Measurements from ENCODE around the gene STK11IP.

STK11IP gene

GRCh38 chr2:219565130-219566080, 32.3 kb upstream of the STK11IP start:
- Histone ChIP-seq H3K4me3 (ENCODE audit: low read depth in 1 of 2, low read length in 2 of 2) (no peak overlapping the region), H3K36me3 (ENCODE audit: control insufficient read depth in 1 of 2, insufficient read depth in 2 of 2, low read length in 2 of 2) (peaks cover 0 to 40% of the 10 kb centered on the region in 2 donors), H3K27ac (ENCODE audit: low read length) (no peak overlapping the region), H3K9me3 (ENCODE audit: control insufficient read depth in 1 of 2, low read length in 2 of 2) (no peaks in the 10 kb centered on the region), H3K4me1 (ENCODE audit: control insufficient read depth in 1 of 2, insufficient read depth in 2 of 2, low read length in 2 of 2) (peaks cover 0 to 8% of the 10 kb centered on the region in 2 donors), H3K27me3 (ENCODE audit: low read depth, low read length) (no peaks in the 10 kb centered on the region)

GRCh38 chr2:219566640-219567039, 31.0 kb upstream of the STK11IP start:
- peaks cover 0 to 12% of the 10 kb centered on the region in 2 donors for H3K4me1 ChIP-seq (ENCODE audit: control insufficient read depth in 1 of 2, insufficient read depth in 2 of 2, low read length in 2 of 2)
- H3K36me3 ChIP-seq (ENCODE audit: control insufficient read depth in 1 of 2, insufficient read depth in 2 of 2, low read length in 2 of 2) = peaks cover 0 to 40% of the 10 kb centered on the region in 2 donors
- H3K9me3 ChIP-seq (ENCODE audit: control insufficient read depth in 1 of 2, low read length in 2 of 2) = no peaks in the 10 kb centered on the region
- no peak overlapping the region for H3K4me3 ChIP-seq (ENCODE audit: low read depth in 1 of 2, low read length in 2 of 2)
- H3K27ac ChIP-seq (ENCODE audit: low read length) = no peak overlapping the region
- H3K27me3 ChIP-seq (ENCODE audit: low read depth, low read length) = no peaks in the 10 kb centered on the region

- Histone ChIP-seq H3K4me3 (ENCODE audit: low read depth in 1 of 2, low read length in 2 of 2) (no peak overlapping the region), H3K36me3 (ENCODE audit: control insufficient read depth in 1 of 2, insufficient read depth in 2 of 2, low read length in 2 of 2) (peaks cover 0 to 40% of the 10 kb centered on the region in 2 donors), H3K27me3 (ENCODE audit: low read depth, low read length) (no peaks in the 10 kb centered on the region), H3K4me1 (ENCODE audit: control insufficient read depth in 1 of 2, insufficient read depth in 2 of 2, low read length in 2 of 2) (peaks cover 0 to 16% of the 10 kb centered on the region in 2 donors), H3K9me3 (ENCODE audit: control insufficient read depth in 1 of 2, low read length in 2 of 2) (no peaks in the 10 kb centered on the region), H3K27ac (ENCODE audit: low read length) (no peak overlapping the region)
Measured at GRCh38 chr2:219567131-219567530, 30.5 kb upstream of the STK11IP start.

- Histone ChIP-seq H3K4me3 (ENCODE audit: low read depth in 1 of 2, low read length in 2 of 2) (no peak overlapping the region), H3K36me3 (ENCODE audit: control insufficient read depth in 1 of 2, insufficient read depth in 2 of 2, low read length in 2 of 2) (peaks cover 0 to 37% of the 10 kb centered on the region in 2 donors), H3K4me1 (ENCODE audit: control insufficient read depth in 1 of 2, insufficient read depth in 2 of 2, low read length in 2 of 2) (peaks cover 0 to 16% of the 10 kb centered on the region in 2 donors), H3K27ac (ENCODE audit: low read length) (no peak overlapping the region), H3K27me3 (ENCODE audit: low read depth, low read length) (no peaks in the 10 kb centered on the region), H3K9me3 (ENCODE audit: control insufficient read depth in 1 of 2, low read length in 2 of 2) (no peaks in the 10 kb centered on the region)
Measured at GRCh38 chr2:219567791-219568361, 29.8 kb upstream of the STK11IP start.

- no peak overlapping the region for H3K27ac ChIP-seq (ENCODE audit: low read length)
- peaks cover 0 to 27% of the 10 kb centered on the region in 2 donors for H3K36me3 ChIP-seq (ENCODE audit: control insufficient read depth in 1 of 2, insufficient read depth in 2 of 2, low read length in 2 of 2)
Measured at GRCh38 chr2:219569041-219569440, 28.6 kb upstream of the STK11IP start.

GRCh38 chr2:219569635-219570034, 28.0 kb upstream of the STK11IP start:
- H3K4me1 ChIP-seq (ENCODE audit: control insufficient read depth in 1 of 2, insufficient read depth in 2 of 2, low read length in 2 of 2) = peaks cover 0 to 16% of the 10 kb centered on the region in 2 donors
- no peaks in the 10 kb centered on the region for H3K9me3 ChIP-seq (ENCODE audit: control insufficient read depth in 1 of 2, low read length in 2 of 2)
- H3K36me3 ChIP-seq (ENCODE audit: control insufficient read depth in 1 of 2, insufficient read depth in 2 of 2, low read length in 2 of 2) = peaks cover 0 to 27% of the 10 kb centered on the region in 2 donors
- no peak overlapping the region for H3K27ac ChIP-seq (ENCODE audit: low read length)
- no peaks in the 10 kb centered on the region for H3K27me3 ChIP-seq (ENCODE audit: low read depth, low read length)
- H3K4me3 ChIP-seq (ENCODE audit: low read depth in 1 of 2, low read length in 2 of 2) = peak overlapping the region in 1 of 2 donors; percentile 74

More at GRCh38 chr2:219569041-219569440, 28.6 kb upstream of the STK11IP start:
- no peaks in the 10 kb centered on the region for H3K27me3 ChIP-seq (ENCODE audit: low read depth, low read length)
- no peak overlapping the region for H3K4me3 ChIP-seq (ENCODE audit: low read depth in 1 of 2, low read length in 2 of 2)
- no peaks in the 10 kb centered on the region for H3K9me3 ChIP-seq (ENCODE audit: control insufficient read depth in 1 of 2, low read length in 2 of 2)
- peaks cover 0 to 16% of the 10 kb centered on the region in 2 donors for H3K4me1 ChIP-seq (ENCODE audit: control insufficient read depth in 1 of 2, insufficient read depth in 2 of 2, low read length in 2 of 2)

- Histone ChIP-seq H3K9me3 (ENCODE audit: control insufficient read depth in 1 of 2, low read length in 2 of 2) (no peaks in the 10 kb centered on the region), H3K36me3 (ENCODE audit: control insufficient read depth in 1 of 2, insufficient read depth in 2 of 2, low read length in 2 of 2) (peaks cover 0 to 24% of the 10 kb centered on the region in 2 donors), H3K27ac (ENCODE audit: low read length) (no peak overlapping the region), H3K27me3 (ENCODE audit: low read depth, low read length) (no peaks in the 10 kb centered on the region), H3K4me3 (ENCODE audit: low read depth in 1 of 2, low read length in 2 of 2) (peak overlapping the region in 1 of 2 donors; percentile 74), H3K4me1 (ENCODE audit: control insufficient read depth in 1 of 2, insufficient read depth in 2 of 2, low read length in 2 of 2) (peaks cover 0 to 16% of the 10 kb centered on the region in 2 donors)
Measured at GRCh38 chr2:219570194-219570923, 27.3 kb upstream of the STK11IP start.

GRCh38 chr2:219570924-219571310, 26.7 kb upstream of the STK11IP start:
- peaks cover 0 to 24% of the 10 kb centered on the region in 2 donors for H3K36me3 ChIP-seq (ENCODE audit: control insufficient read depth in 1 of 2, insufficient read depth in 2 of 2, low read length in 2 of 2)
- H3K9me3 ChIP-seq (ENCODE audit: control insufficient read depth in 1 of 2, low read length in 2 of 2) = no peaks in the 10 kb centered on the region
- H3K27me3 ChIP-seq (ENCODE audit: low read depth, low read length) = no peaks in the 10 kb centered on the region
- H3K4me1 ChIP-seq (ENCODE audit: control insufficient read depth in 1 of 2, insufficient read depth in 2 of 2, low read length in 2 of 2) = peaks cover 0 to 16% of the 10 kb centered on the region in 2 donors
- no peak overlapping the region for H3K27ac ChIP-seq (ENCODE audit: low read length)
- H3K4me3 ChIP-seq (ENCODE audit: low read depth in 1 of 2, low read length in 2 of 2) = peak overlapping the region in 1 of 2 donors; percentile 74

- Histone ChIP-seq H3K4me3 (ENCODE audit: low read depth in 1 of 2, low read length in 2 of 2) (peak within 1 kb of the TSS in 1 of 2 donors; percentile 74), H3K4me1 (ENCODE audit: control insufficient read depth in 1 of 2, insufficient read depth in 2 of 2, low read length in 2 of 2) (peaks cover 0 to 16% of the 10 kb centered on the region in 2 donors), H3K36me3 (ENCODE audit: control insufficient read depth in 1 of 2, insufficient read depth in 2 of 2, low read length in 2 of 2) (peaks cover 0 to 17% of the 10 kb centered on the region in 2 donors), H3K27ac (ENCODE audit: low read length) (no peak within 1 kb of the TSS), H3K27me3 (ENCODE audit: low read depth, low read length) (no peaks in the 10 kb centered on the region), H3K9me3 (ENCODE audit: control insufficient read depth in 1 of 2, low read length in 2 of 2) (no peaks in the 10 kb centered on the region)
Measured at GRCh38 chr2:219571311-219572236, 26.1 kb upstream of the STK11IP start, which contains the start of gene OBSL1. TSS of gene OBSL1 (minus strand) at chr2:219571539. CDS start at chr2:219571232, 307 bp downstream.

GRCh38 chr2:219572237-219573001, 25.2 kb upstream of the STK11IP start, which contains the start of gene INHA:
TSS of gene INHA (plus strand) at chr2:219572310. CDS start at chr2:219572375, 65 bp downstream.
- Histone ChIP-seq H3K9me3 (ENCODE audit: control insufficient read depth in 1 of 2, low read length in 2 of 2) (no peaks in the 10 kb centered on the region), H3K27me3 (ENCODE audit: low read depth, low read length) (no peaks in the 10 kb centered on the region), H3K27ac (ENCODE audit: low read length) (no peak within 1 kb of the TSS), H3K4me1 (ENCODE audit: control insufficient read depth in 1 of 2, insufficient read depth in 2 of 2, low read length in 2 of 2) (peaks cover 0 to 16% of the 10 kb centered on the region in 2 donors), H3K4me3 (ENCODE audit: low read depth in 1 of 2, low read length in 2 of 2) (peak within 1 kb of the TSS in 1 of 2 donors; percentile 74), H3K36me3 (ENCODE audit: control insufficient read depth in 1 of 2, insufficient read depth in 2 of 2, low read length in 2 of 2) (peaks cover 0 to 9% of the 10 kb centered on the region in 2 donors)
